ENCODE data around the gene FAM241A. TPM values are rescaled to one million over a fixed set of nuclear protein-coding genes. Genes with fewer than 3 reads are reported as not detected.

FAM241A gene
- total and polyA plus RNA-seq, 2 donors (not counting 3 experiments of a cell fraction or from before 2014, with no cell fraction given), result 3.2 to 9.1 TPM

DNA sequence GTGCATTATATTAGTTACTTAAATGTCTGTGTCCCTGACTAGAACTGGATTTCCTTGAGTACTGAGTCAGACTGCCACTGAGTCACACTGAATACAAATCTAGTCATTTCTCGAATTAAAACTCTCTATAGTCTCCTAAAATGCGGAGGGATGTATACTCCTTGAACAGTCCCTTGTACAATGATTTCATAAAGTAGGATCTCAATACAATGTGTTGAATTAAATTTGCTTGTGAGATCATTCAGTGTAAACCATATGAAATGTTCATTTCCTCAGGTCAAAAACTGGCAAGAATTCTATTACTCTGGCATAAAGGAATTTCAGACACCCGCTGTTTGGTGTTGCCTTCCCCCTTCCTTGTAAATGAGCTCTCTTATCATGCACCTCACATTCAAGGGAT is 17.5 kb upstream of the FAM241A start:
- Histone ChIP-seq H3K27ac (ENCODE audit: insufficient read depth, low read depth, low read length) (no peak overlapping the region), H3K79me2 (ENCODE audit: control insufficient read depth, insufficient read depth, low read length) (no peaks in the 10 kb centered on the region), H3K9me3 (replicated peaks; ENCODE audit: control insufficient read depth, insufficient read depth, low read length) (no peaks in the 10 kb centered on the region), H3K4me2 (ENCODE audit: insufficient read depth, low read length) (no peak overlapping the region), H3K9ac (replicated peaks; ENCODE audit: extremely low read depth, insufficient read depth, low read length) (no peak overlapping the region), H4K20me1 (replicated peaks; ENCODE audit: control insufficient read depth, extremely low read depth, insufficient read depth, low read length) (no peaks in the 10 kb centered on the region), H3K9me1 (replicated peaks; ENCODE audit: control insufficient read depth, extremely low read depth, insufficient read depth, low read length) (no peaks in the 10 kb centered on the region), H3K27me3 (ENCODE audit: control insufficient read depth in 2 of 2, insufficient read depth in 2 of 2, low read length in 2 of 2) (no peaks in the 10 kb centered on the region), H3K36me3 (ENCODE audit: control insufficient read depth in 2 of 2, extremely low read depth in 1 of 2, insufficient read depth in 2 of 2, low read length in 2 of 2) (no peaks in the 10 kb centered on the region), H2AFZ (ENCODE audit: low read depth, low read length) (peak overlapping the region; percentile 22), H3K4me3 (replicated peaks in 1 of 3; ENCODE audit: insufficient read depth in 1 of 3, low read depth in 1 of 3, low read length in 3 of 3) (no peak overlapping the region), H3K4me1 (ENCODE audit: control insufficient read depth, extremely low read depth, insufficient read depth, low read length) (peaks cover 4% of the 10 kb centered on the region)
- dilution Hi-C loops (cut with MboI; ENCODE audit: extremely low pct_ligation_motif_present, low sequenced_read_pairs) (no loop called here), intact Hi-C loops (cut with micrococcal nuclease) (loop anchor here (2.0 kb wide), 1 partner anchor 13 kb away; no protein-coding TSS in a partner anchor)
- no TSS peak for BruUV-seq (replicated peaks)
- ChIA-PET CTCF (interaction anchor here (1.5 kb wide), 1 partner anchor 18 kb away, joined by 5 read pairs; no protein-coding TSS in a partner anchor), POLR2A (interaction anchor here (0.7 kb wide), 1 partner anchor 172 kb away, joined by 3 read pairs; no protein-coding TSS in a partner anchor)
- DNase-seq (ENCODE audit: low read depth, low spot score), result peak; percentile 39
- TF ChIP-seq FOS (IDR thresholded peaks at IDR 0.05; ENCODE audit: borderline replicate concordance, insufficient read depth, low read length), result peak; percentile 51
- TF ChIP-seq POLR2A (IDR thresholded peaks at IDR 0.05; ENCODE audit: low read depth, low read length), result no peak
- FAIRE-seq, result no peak

DNA sequence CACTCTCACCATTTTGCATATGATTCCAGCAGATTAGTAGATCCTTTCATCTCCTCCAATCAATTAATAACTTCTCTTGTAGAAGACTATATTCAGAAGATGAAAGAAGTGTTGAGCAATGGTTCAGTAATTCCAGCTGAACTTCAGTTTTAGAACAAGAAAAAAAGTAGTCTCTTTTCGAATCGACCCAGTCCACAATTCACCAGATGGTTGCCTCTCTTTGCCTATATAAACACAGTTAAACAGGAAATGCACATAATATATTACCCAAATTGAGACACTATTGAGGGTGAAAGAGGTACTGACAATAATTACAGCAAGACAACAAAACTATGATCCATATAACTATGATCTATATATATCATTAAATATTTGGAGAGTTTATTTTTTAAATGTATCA is 16.8 kb upstream of the FAM241A start:
- dilution Hi-C loops (cut with MboI; ENCODE audit: extremely low pct_ligation_motif_present, low sequenced_read_pairs), result no loop called here
- H3K9me1 ChIP-seq (replicated peaks; ENCODE audit: control insufficient read depth, extremely low read depth, insufficient read depth, low read length), result no peaks in the 10 kb centered on the region
- DNase-seq (ENCODE audit: low read depth, low spot score) (no peak), FAIRE-seq (no peak)
- H4K20me1 ChIP-seq (replicated peaks; ENCODE audit: control insufficient read depth, extremely low read depth, insufficient read depth, low read length), result no peaks in the 10 kb centered on the region
- intact Hi-C loops (cut with micrococcal nuclease), result no loop called here
- ChIA-PET CTCF (no interaction called here), POLR2A (no interaction called here)
- no peaks in the 10 kb centered on the region for H3K27me3 ChIP-seq (ENCODE audit: control insufficient read depth in 2 of 2, insufficient read depth in 2 of 2, low read length in 2 of 2)
- H3K79me2 ChIP-seq (ENCODE audit: control insufficient read depth, insufficient read depth, low read length), result no peaks in the 10 kb centered on the region
- peaks cover 4% of the 10 kb centered on the region for H3K4me1 ChIP-seq (ENCODE audit: control insufficient read depth, extremely low read depth, insufficient read depth, low read length)
- no peak overlapping the region for H3K9ac ChIP-seq (replicated peaks; ENCODE audit: extremely low read depth, insufficient read depth, low read length)
- no peak overlapping the region for H3K4me2 ChIP-seq (ENCODE audit: insufficient read depth, low read length)
- H3K27ac ChIP-seq (ENCODE audit: insufficient read depth, low read depth, low read length), result no peak overlapping the region
- H3K4me3 ChIP-seq (replicated peaks in 1 of 3; ENCODE audit: insufficient read depth in 1 of 3, low read depth in 1 of 3, low read length in 3 of 3), result no peak overlapping the region
- no TSS peak for BruUV-seq (replicated peaks)
- no peaks in the 10 kb centered on the region for H3K36me3 ChIP-seq (ENCODE audit: control insufficient read depth in 2 of 2, extremely low read depth in 1 of 2, insufficient read depth in 2 of 2, low read length in 2 of 2)
- H3K9me3 ChIP-seq (replicated peaks; ENCODE audit: control insufficient read depth, insufficient read depth, low read length), result no peaks in the 10 kb centered on the region
- peak overlapping the region; percentile 18 for H2AFZ ChIP-seq (ENCODE audit: low read depth, low read length)
- no peak for TF ChIP-seq POLR2A (IDR thresholded peaks at IDR 0.05; ENCODE audit: low read depth, low read length)
- TF ChIP-seq, protein P1, sequence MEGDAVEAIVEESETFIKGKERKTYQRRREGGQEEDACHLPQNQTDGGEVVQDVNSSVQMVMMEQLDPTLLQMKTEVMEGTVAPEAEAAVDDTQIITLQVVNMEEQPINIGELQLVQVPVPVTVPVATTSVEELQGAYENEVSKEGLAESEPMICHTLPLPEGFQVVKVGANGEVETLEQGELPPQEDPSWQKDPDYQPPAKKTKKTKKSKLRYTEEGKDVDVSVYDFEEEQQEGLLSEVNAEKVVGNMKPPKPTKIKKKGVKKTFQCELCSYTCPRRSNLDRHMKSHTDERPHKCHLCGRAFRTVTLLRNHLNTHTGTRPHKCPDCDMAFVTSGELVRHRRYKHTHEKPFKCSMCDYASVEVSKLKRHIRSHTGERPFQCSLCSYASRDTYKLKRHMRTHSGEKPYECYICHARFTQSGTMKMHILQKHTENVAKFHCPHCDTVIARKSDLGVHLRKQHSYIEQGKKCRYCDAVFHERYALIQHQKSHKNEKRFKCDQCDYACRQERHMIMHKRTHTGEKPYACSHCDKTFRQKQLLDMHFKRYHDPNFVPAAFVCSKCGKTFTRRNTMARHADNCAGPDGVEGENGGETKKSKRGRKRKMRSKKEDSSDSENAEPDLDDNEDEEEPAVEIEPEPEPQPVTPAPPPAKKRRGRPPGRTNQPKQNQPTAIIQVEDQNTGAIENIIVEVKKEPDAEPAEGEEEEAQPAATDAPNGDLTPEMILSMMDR (IDR thresholded peaks at IDR 0.05; ENCODE audit: extremely low read depth in 1 of 2, insufficient read depth in 1 of 2, low read depth in 1 of 2, low read length in 2 of 2), result no peak
- no peak for TF ChIP-seq GATA2 (IDR thresholded peaks at IDR 0.05; ENCODE audit: insufficient read depth, insufficient read length, low read depth, low read length)
- TF ChIP-seq POLR2AphosphoS5 (IDR thresholded peaks at IDR 0.05; ENCODE audit: insufficient read depth, low read depth, low read length), result no peak
- TF ChIP-seq JUN (IDR thresholded peaks at IDR 0.05; ENCODE audit: borderline replicate concordance, insufficient read depth, insufficient read length, low read depth), result no peak
- TF ChIP-seq EZH2 (IDR thresholded peaks at IDR 0.05; ENCODE audit: borderline replicate concordance, low read depth, low read length, severe bottlenecking), result no peak

Measured in endothelial cell of umbilical vein (primary cell).